Panc1 (cell line): Measurements from ENCODE around the gene BBOF1. TPM values are rescaled to one million over a fixed set of nuclear protein-coding genes. Genes with fewer than 3 reads are reported as not detected.

Experiments used
- ATAC-seq: fragments of 200-7000 bp; cut with Tn5 transposase; 2 replicates; pipeline ENCODE4 v1.9.1; 2020; ENCODE audit warnings: mild to moderate bottlenecking, moderate library complexity
- BruUV-seq: library from RNA; stranded (reverse); fragments of 400-500 nt; replicated peaks from 2 replicates; lab custom pipeline; 2021; lab: Mats Ljungman, UMichigan
- CTCF ChIA-PET: fragments of 300-600 bp; sonication (Branson Sonifier 250); formaldehyde crosslinking; loops from one replicate; lab custom pipeline; 2022; ENCODE audit warnings: antibody characterized with exemption; lab: Charles Lee
- POLR2A ChIA-PET: fragments of 300-600 bp; sonication (Branson Sonifier 250); formaldehyde crosslinking; loops from one replicate; lab custom pipeline; 2022; ENCODE audit warnings: antibody characterized with exemption; lab: Charles Lee
- DNase-seq: peaks from one replicate; pipeline ENCODE4 v3.0.0-alpha.2; 2010; ENCODE audit warnings: low read depth, low spot score
- H3K27ac ChIP-seq: 2 replicates; pipeline ENCODE4 v1.5.1; 2011; ENCODE audit warnings: mild to moderate bottlenecking, low read length, inconsistent platforms
- H3K27me3 ChIP-seq: fragments of 200-500 bp; sonication (Bioruptor generic); 2 replicates; pipeline ENCODE4 v1.6.0; 2014; ENCODE audit warnings: low read length, inconsistent platforms; ENCODE audit not compliant: control insufficient read depth, insufficient read depth
- H3K36me3 ChIP-seq: fragments of 200-500 bp; sonication (Bioruptor generic); 2 replicates; pipeline ENCODE4 v1.5.1; 2014; ENCODE audit warnings: inconsistent platforms, mild to moderate bottlenecking, low read length, moderate library complexity; ENCODE audit not compliant: control insufficient read depth, insufficient read depth
- H3K4me1 ChIP-seq: 2 replicates; pipeline ENCODE4 v1.5.1; 2011; ENCODE audit warnings: inconsistent platforms, mild to moderate bottlenecking, low read length, moderate library complexity; ENCODE audit not compliant: control insufficient read depth, insufficient read depth
- H3K4me3 ChIP-seq, 2 experiments: 2 replicates each; pipeline ENCODE4 v1.5.1; 2011 to 2012; ENCODE audit warnings: low read depth in 2 of 2, low read length in 2 of 2, mild to moderate bottlenecking in 2 of 2, inconsistent platforms in 1 of 2, moderate library complexity in 1 of 2
- H3K9me3 ChIP-seq: fragments of 200-500 bp; sonication (Bioruptor generic); 2 replicates; pipeline ENCODE4 v1.5.1; 2014; ENCODE audit warnings: low read depth, mild to moderate bottlenecking, inconsistent platforms, low read length, moderate library complexity; ENCODE audit not compliant: control insufficient read depth, insufficient read depth
- POLR2AphosphoS5 ChIP-seq: IDR thresholded peaks from 2 replicates; pipeline ENCODE4 v1.6.1; 2012; ENCODE audit warnings: mild to moderate bottlenecking, low read depth, low read length, moderate library complexity
- SIN3A ChIP-seq: IDR thresholded peaks from 2 replicates; pipeline ENCODE4 v1.6.1; 2012; ENCODE audit warnings: low read depth, mild to moderate bottlenecking, low read length, moderate library complexity, borderline replicate concordance; ENCODE audit not compliant: insufficient read depth
- TCF7L2 ChIP-seq: IDR thresholded peaks from 2 replicates; pipeline ENCODE4 v1.6.1; 2011; ENCODE audit warnings: mild to moderate bottlenecking, low read depth, low read length, inconsistent platforms
- in situ Hi-C: cut with HindIII; loops from 2 replicates; pipeline ENCODE4 v1.10.0; 2016; ENCODE audit warnings: low sequenced_read_pairs, low pct_unique_long_range_greater_than_20kb
- intact Hi-C: fragments of 100-400 bp; cut with micrococcal nuclease; formaldehyde crosslinking; loops from one replicate; pipeline ENCODE4 v1.10.0; 2022; ENCODE audit not compliant: unreplicated experiment
- total RNA-seq: library from RNA; stranded (reverse); gene quantifications from one replicate; pipeline ENCODE4 v1.2.1, GENCODE V29; 2021; ENCODE audit not compliant: unreplicated experiment
- TF ChIP-seq, protein P1 (sequence below), 2 experiments: IDR thresholded peaks; 2 replicates each; pipeline ENCODE4 v1.6.1; 2011 to 2012; ENCODE audit warnings: low read depth in 2 of 2, control low read depth in 1 of 2, low read length in 1 of 2, mild to moderate bottlenecking in 1 of 2, moderate library complexity in 1 of 2; ENCODE audit not compliant: insufficient read depth in 1 of 2
- TF ChIP-seq, protein P2 (sequence below): fragments of 450-650 bp; IDR thresholded peaks from 2 replicates; pipeline ENCODE4 v1.5.1; 2017; ENCODE audit warnings: mild to moderate bottlenecking

Gene BBOF1
- total RNA-seq, 1 experiment from 2014 or later: 1.9 TPM

GRCh38 chr14:73976125-73976524, 43.0 kb upstream of the BBOF1 start:
- no peak for TF ChIP-seq SIN3A
- TF ChIP-seq, protein P1, sequence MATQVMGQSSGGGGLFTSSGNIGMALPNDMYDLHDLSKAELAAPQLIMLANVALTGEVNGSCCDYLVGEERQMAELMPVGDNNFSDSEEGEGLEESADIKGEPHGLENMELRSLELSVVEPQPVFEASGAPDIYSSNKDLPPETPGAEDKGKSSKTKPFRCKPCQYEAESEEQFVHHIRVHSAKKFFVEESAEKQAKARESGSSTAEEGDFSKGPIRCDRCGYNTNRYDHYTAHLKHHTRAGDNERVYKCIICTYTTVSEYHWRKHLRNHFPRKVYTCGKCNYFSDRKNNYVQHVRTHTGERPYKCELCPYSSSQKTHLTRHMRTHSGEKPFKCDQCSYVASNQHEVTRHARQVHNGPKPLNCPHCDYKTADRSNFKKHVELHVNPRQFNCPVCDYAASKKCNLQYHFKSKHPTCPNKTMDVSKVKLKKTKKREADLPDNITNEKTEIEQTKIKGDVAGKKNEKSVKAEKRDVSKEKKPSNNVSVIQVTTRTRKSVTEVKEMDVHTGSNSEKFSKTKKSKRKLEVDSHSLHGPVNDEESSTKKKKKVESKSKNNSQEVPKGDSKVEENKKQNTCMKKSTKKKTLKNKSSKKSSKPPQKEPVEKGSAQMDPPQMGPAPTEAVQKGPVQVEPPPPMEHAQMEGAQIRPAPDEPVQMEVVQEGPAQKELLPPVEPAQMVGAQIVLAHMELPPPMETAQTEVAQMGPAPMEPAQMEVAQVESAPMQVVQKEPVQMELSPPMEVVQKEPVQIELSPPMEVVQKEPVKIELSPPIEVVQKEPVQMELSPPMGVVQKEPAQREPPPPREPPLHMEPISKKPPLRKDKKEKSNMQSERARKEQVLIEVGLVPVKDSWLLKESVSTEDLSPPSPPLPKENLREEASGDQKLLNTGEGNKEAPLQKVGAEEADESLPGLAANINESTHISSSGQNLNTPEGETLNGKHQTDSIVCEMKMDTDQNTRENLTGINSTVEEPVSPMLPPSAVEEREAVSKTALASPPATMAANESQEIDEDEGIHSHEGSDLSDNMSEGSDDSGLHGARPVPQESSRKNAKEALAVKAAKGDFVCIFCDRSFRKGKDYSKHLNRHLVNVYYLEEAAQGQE (IDR thresholded peaks at IDR 0.05; ENCODE audit: insufficient read depth in 1 of 2, low read depth in 2 of 2, low read length in 1 of 2): no peak
- TF ChIP-seq TCF7L2: no peak
- no peak for TF ChIP-seq POLR2AphosphoS5
- TF ChIP-seq, protein P2, sequence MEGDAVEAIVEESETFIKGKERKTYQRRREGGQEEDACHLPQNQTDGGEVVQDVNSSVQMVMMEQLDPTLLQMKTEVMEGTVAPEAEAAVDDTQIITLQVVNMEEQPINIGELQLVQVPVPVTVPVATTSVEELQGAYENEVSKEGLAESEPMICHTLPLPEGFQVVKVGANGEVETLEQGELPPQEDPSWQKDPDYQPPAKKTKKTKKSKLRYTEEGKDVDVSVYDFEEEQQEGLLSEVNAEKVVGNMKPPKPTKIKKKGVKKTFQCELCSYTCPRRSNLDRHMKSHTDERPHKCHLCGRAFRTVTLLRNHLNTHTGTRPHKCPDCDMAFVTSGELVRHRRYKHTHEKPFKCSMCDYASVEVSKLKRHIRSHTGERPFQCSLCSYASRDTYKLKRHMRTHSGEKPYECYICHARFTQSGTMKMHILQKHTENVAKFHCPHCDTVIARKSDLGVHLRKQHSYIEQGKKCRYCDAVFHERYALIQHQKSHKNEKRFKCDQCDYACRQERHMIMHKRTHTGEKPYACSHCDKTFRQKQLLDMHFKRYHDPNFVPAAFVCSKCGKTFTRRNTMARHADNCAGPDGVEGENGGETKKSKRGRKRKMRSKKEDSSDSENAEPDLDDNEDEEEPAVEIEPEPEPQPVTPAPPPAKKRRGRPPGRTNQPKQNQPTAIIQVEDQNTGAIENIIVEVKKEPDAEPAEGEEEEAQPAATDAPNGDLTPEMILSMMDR: no peak
- no peaks in the 10 kb centered on the region for H3K9me3 ChIP-seq
- H3K4me1 ChIP-seq: no peaks in the 10 kb centered on the region
- no peaks in the 10 kb centered on the region for H3K27me3 ChIP-seq
- ATAC-seq (no peak), DNase-seq (no peak)
- H3K36me3 ChIP-seq: no peaks in the 10 kb centered on the region; the same call in 1 of the 2 replicates
- no peak overlapping the region for H3K4me3 ChIP-seq
- H3K27ac ChIP-seq: no peak overlapping the region
- in situ Hi-C loops: no loop called here
- CTCF ChIA-PET: interaction anchor here (0.6 kb wide), 1 partner anchor 286 kb away, joined by 4 read pairs; no protein-coding TSS in a partner anchor
- BruUV-seq: no TSS peak
- POLR2A ChIA-PET: no interaction called here
- intact Hi-C loops: no loop called here

GRCh38 chr14:73977896-73978295, 41.3 kb upstream of the BBOF1 start:
- Histone ChIP-seq H3K36me3 (no peaks in the 10 kb centered on the region; the same call in 1 of the 2 replicates), H3K4me1 (no peaks in the 10 kb centered on the region), H3K4me3 (no peak overlapping the region), H3K27ac (no peak overlapping the region), H3K9me3 (no peaks in the 10 kb centered on the region), H3K27me3 (no peaks in the 10 kb centered on the region)
- DNase-seq (no peak), ATAC-seq (no peak)
- no peak for TF ChIP-seq SIN3A
- TF ChIP-seq, protein P1 (IDR thresholded peaks at IDR 0.05; ENCODE audit: insufficient read depth in 1 of 2, low read depth in 2 of 2, low read length in 1 of 2): no peak
- TF ChIP-seq, protein P2: no peak
- no peak for TF ChIP-seq TCF7L2
- TF ChIP-seq POLR2AphosphoS5: no peak
- intact Hi-C loops: no loop called here
- in situ Hi-C loops: no loop called here
- POLR2A ChIA-PET: no interaction called here
- CTCF ChIA-PET: no interaction called here
- BruUV-seq: no TSS peak
